ENCODE results near the gene CTDSP2. TPM values are rescaled to one million over a fixed set of nuclear protein-coding genes. Genes with fewer than 3 reads are reported as not detected.

The CTDSP2 gene
- total and polyA plus RNA-seq, 2 donors (not counting 3 experiments of a cell fraction or from before 2014, with no cell fraction given), result 142 to 146 TPM

DNA sequence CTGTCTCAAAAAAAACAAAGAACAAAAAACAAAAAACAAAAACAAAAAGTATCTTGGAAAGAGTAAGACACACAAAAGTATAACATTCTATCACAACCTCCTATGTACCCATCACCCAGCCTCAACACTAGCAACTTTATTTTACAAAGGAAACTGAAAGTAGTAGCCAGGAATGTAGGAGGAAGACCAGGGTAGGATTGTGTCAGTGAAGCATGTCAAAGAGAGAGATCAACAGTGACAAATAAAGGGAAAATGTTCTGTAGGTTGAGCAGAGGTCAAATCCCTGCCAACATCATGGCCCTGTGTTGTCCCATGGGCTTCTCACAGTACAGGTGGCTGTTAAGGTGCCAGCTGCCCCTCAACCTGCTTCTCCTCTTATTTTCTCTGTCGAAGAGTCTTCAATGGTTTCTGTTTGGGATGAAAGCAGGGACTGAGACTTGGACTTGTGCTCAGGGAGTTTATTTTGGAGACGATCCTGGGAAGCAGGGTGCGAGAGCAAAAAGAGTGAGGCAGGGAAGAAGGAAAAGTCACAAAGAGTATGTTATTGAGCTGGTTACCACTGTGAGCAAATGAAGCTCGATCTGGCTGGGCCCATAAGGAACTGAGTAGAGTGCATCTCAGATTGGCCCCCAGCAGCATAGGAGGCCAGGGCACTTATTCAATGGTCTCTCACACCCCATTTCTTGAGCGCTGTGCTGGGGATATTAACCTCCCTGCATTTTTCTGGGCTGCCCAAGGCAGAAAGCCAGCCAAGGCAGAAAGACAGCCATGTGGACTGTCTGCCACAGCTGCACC lies 29.4 kb upstream of the CTDSP2 start:
- intact Hi-C loops (cut with micrococcal nuclease) (no loop called here), dilution Hi-C loops (cut with MboI; ENCODE audit: extremely low pct_ligation_motif_present, low sequenced_read_pairs) (no loop called here)
- Histone ChIP-seq H3K4me3 (replicated peaks in 1 of 3; ENCODE audit: insufficient read depth in 1 of 3, low read depth in 1 of 3, low read length in 3 of 3) (no peak overlapping the region), H3K79me2 (ENCODE audit: control insufficient read depth, insufficient read depth, low read length) (no peaks in the 10 kb centered on the region), H3K9ac (replicated peaks; ENCODE audit: extremely low read depth, insufficient read depth, low read length) (no peak overlapping the region), H3K9me3 (replicated peaks; ENCODE audit: control insufficient read depth, insufficient read depth, low read length) (no peaks in the 10 kb centered on the region), H3K4me1 (ENCODE audit: control insufficient read depth, extremely low read depth, insufficient read depth, low read length) (no peaks in the 10 kb centered on the region), H3K27ac (ENCODE audit: insufficient read depth, low read depth, low read length) (no peak overlapping the region), H3K9me1 (replicated peaks; ENCODE audit: control insufficient read depth, extremely low read depth, insufficient read depth, low read length) (no peaks in the 10 kb centered on the region), H4K20me1 (replicated peaks; ENCODE audit: control insufficient read depth, extremely low read depth, insufficient read depth, low read length) (no peaks in the 10 kb centered on the region), H3K27me3 (ENCODE audit: control insufficient read depth in 2 of 2, insufficient read depth in 2 of 2, low read length in 2 of 2) (peaks cover 2 to 3% of the 10 kb centered on the region in 2 experiments), H3K36me3 (ENCODE audit: control insufficient read depth in 2 of 2, extremely low read depth in 1 of 2, insufficient read depth in 2 of 2, low read length in 2 of 2) (no peaks in the 10 kb centered on the region), H3K4me2 (ENCODE audit: insufficient read depth, low read length) (no peak overlapping the region), H2AFZ (ENCODE audit: low read depth, low read length) (no peak overlapping the region)
- ChIA-PET CTCF (interaction anchor here (1.4 to 2.1 kb wide), 3 partner anchors 11 to 23 kb away, joined by 3 to 6 read pairs (median 6); no protein-coding TSS in a partner anchor), POLR2A (interaction anchor here (1.1 kb wide), 1 partner anchor 29 kb away, joined by 8 read pairs; the partner anchor contains the start of gene CTDSP2)
- FAIRE-seq, result no peak
- TF ChIP-seq POLR2A (IDR thresholded peaks at IDR 0.05; ENCODE audit: low read depth, low read length) (no peak), GATA2 (IDR thresholded peaks at IDR 0.05; ENCODE audit: insufficient read depth, insufficient read length, low read depth, low read length) (no peak), MAX (IDR thresholded peaks at IDR 0.05; ENCODE audit: insufficient read depth, insufficient read length) (no peak), FOS (IDR thresholded peaks at IDR 0.05; ENCODE audit: borderline replicate concordance, insufficient read depth, low read length) (no peak), EZH2 (IDR thresholded peaks at IDR 0.05; ENCODE audit: borderline replicate concordance, low read depth, low read length, severe bottlenecking) (no peak), JUN (IDR thresholded peaks at IDR 0.05; ENCODE audit: borderline replicate concordance, insufficient read depth, insufficient read length, low read depth) (no peak)
- TF ChIP-seq, protein P1, sequence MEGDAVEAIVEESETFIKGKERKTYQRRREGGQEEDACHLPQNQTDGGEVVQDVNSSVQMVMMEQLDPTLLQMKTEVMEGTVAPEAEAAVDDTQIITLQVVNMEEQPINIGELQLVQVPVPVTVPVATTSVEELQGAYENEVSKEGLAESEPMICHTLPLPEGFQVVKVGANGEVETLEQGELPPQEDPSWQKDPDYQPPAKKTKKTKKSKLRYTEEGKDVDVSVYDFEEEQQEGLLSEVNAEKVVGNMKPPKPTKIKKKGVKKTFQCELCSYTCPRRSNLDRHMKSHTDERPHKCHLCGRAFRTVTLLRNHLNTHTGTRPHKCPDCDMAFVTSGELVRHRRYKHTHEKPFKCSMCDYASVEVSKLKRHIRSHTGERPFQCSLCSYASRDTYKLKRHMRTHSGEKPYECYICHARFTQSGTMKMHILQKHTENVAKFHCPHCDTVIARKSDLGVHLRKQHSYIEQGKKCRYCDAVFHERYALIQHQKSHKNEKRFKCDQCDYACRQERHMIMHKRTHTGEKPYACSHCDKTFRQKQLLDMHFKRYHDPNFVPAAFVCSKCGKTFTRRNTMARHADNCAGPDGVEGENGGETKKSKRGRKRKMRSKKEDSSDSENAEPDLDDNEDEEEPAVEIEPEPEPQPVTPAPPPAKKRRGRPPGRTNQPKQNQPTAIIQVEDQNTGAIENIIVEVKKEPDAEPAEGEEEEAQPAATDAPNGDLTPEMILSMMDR (IDR thresholded peaks at IDR 0.05; ENCODE audit: extremely low read depth in 1 of 2, insufficient read depth in 1 of 2, low read depth in 1 of 2, low read length in 2 of 2), result no peak
- no peak for DNase-seq (ENCODE audit: low read depth, low spot score)
- BruUV-seq (replicated peaks), result no TSS peak
